Fibroblast of lung (primary cell): ENCODE measurements around the gene TXNDC8. TPM values are rescaled to one million over a fixed set of nuclear protein-coding genes. Genes with fewer than 3 reads are reported as not detected.
A peak's percentile ranks its signal among the peaks of the same experiment; 100 is the strongest.

Experiments
- DNase-seq, 2 donors: peaks; one replicate each; pipeline versions ENCODE4 v3.0.0 to v3.0.0-alpha.2; 2010; ENCODE audit warnings: low read depth in 2 of 2
- H2AFZ ChIP-seq: 2 replicates; pipeline ENCODE4 v1.5.1; 2012; ENCODE audit warnings: low read length, control low read depth, inconsistent platforms
- H3K27ac ChIP-seq: 2 replicates; pipeline ENCODE4 v1.5.1; 2011; ENCODE audit warnings: low read length, control low read depth; ENCODE audit not compliant: insufficient read depth
- H3K27me3 ChIP-seq: 2 replicates; pipeline ENCODE4 v1.5.1; 2011; ENCODE audit warnings: mild to moderate bottlenecking, low read length; ENCODE audit not compliant: control insufficient read depth, insufficient read depth
- H3K36me3 ChIP-seq: 2 replicates; pipeline ENCODE4 v1.5.1; 2011; ENCODE audit warnings: low read length; ENCODE audit not compliant: control insufficient read depth, insufficient read depth
- H3K4me1 ChIP-seq: 2 replicates; pipeline ENCODE4 v1.5.1; 2011; ENCODE audit warnings: low read length; ENCODE audit not compliant: control insufficient read depth, insufficient read depth; ENCODE audit errors: extremely low read depth
- H3K4me2 ChIP-seq: 2 replicates; pipeline ENCODE4 v1.5.1; 2011; ENCODE audit warnings: low read length, control low read depth; ENCODE audit not compliant: insufficient read depth; ENCODE audit errors: extremely low read depth
- H3K4me3 ChIP-seq, 4 experiments: fragments of 200-600 bp in 1 of 4; sonication (generic) in 1 of 4; replicated peaks in 1 of 4; 2 replicates each; pipeline ENCODE4 v1.5.1; 2011 to 2016; ENCODE audit warnings: low read length in 4 of 4, low read depth in 3 of 4, mild to moderate bottlenecking in 3 of 4, control low read depth in 2 of 4, inconsistent platforms in 1 of 4, mixed read lengths in 1 of 4; ENCODE audit not compliant: insufficient read depth in 1 of 4; ENCODE audit errors: control extremely low read depth in 1 of 4
- H3K79me2 ChIP-seq: 2 replicates; pipeline ENCODE4 v1.5.1; 2012; ENCODE audit warnings: mild to moderate bottlenecking, low read length, inconsistent platforms; ENCODE audit not compliant: control insufficient read depth, insufficient read depth
- H3K9ac ChIP-seq: 2 replicates; pipeline ENCODE4 v1.5.1; 2011; ENCODE audit warnings: mild to moderate bottlenecking, low read length, control low read depth; ENCODE audit not compliant: insufficient read depth
- H3K9me3 ChIP-seq: 2 replicates; pipeline ENCODE4 v1.5.1; 2012; ENCODE audit warnings: low read depth, low read length; ENCODE audit not compliant: control insufficient read depth, insufficient read depth
- H4K20me1 ChIP-seq: 2 replicates; pipeline ENCODE4 v1.5.1; 2011; ENCODE audit warnings: low read length; ENCODE audit not compliant: control insufficient read depth, insufficient read depth; ENCODE audit errors: extremely low read depth
- EZH2 ChIP-seq: IDR thresholded peaks from 2 replicates; pipeline ENCODE4 v1.5.1; 2012; ENCODE audit warnings: low read length, control low read depth, mild to moderate bottlenecking; ENCODE audit errors: missing control alignments
- polyA plus RNA-seq, 2 donors: library from polyadenylated mRNA; depleted of rRNA in 1 of 2; stranded (reverse) in 1 of 2; unstranded in 1 of 2; fragments of >200 nt; gene quantifications; 2 replicates each; pipeline ENCODE4 v1.2.1, GENCODE V29; 2011 to 2012; ENCODE audit warnings: missing spikeins in 1 of 2
- total RNA-seq: library from RNA; depleted of rRNA; stranded (reverse); fragments of >200 nt; gene quantifications from 2 replicates; pipeline ENCODE4 v1.2.1, GENCODE V29; 2014
- TF ChIP-seq, protein P1 (sequence below), 2 donors: IDR thresholded peaks in 1 of 2; conservative IDR thresholded peaks in 1 of 2; 1 replicate in 1 of 2; 2 replicates in 1 of 2; pipeline ENCODE4 v1.5.1; 2011 to 2012; ENCODE audit warnings: low read length in 2 of 2, control low read depth in 1 of 2, inconsistent platforms in 1 of 2, low read depth in 1 of 2, mild to moderate bottlenecking in 1 of 2

TXNDC8 gene
- total and polyA plus RNA-seq, 2 donors (not counting 1 experiment from before 2014, with no cell fraction given) = not detected

DNA sequence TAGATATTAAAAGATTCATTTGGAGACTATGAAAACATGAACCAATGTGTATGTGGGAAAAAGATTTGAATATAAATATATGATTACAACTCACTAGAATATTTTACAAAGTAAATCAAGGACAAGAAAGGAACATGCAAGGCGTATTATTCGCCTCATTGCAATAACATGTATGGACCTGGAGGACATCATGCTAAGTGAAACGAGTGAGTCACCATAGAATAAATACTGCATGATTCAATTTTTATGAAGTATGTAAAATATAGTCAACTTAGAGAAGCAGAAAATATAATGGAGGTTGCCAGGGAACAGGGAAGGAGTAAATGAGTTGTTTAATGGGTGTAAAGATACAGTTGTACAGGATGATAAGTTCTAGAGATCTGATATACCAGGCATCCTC, 4.9 kb downstream of the TXNDC8 start:
- DNase-seq = no peak
- Histone ChIP-seq H4K20me1 (no peaks in the 10 kb centered on the region), H3K79me2 (no peaks in the 10 kb centered on the region), H2AFZ (no peak overlapping the region), H3K27me3 (no peaks in the 10 kb centered on the region), H3K9ac (no peak overlapping the region), H3K36me3 (no peaks in the 10 kb centered on the region), H3K9me3 (no peaks in the 10 kb centered on the region), H3K27ac (no peak overlapping the region), H3K4me3 (no peak overlapping the region), H3K4me1 (no peaks in the 10 kb centered on the region), H3K4me2 (no peak overlapping the region)
- TF ChIP-seq EZH2 = no peak
- TF ChIP-seq, protein P1, sequence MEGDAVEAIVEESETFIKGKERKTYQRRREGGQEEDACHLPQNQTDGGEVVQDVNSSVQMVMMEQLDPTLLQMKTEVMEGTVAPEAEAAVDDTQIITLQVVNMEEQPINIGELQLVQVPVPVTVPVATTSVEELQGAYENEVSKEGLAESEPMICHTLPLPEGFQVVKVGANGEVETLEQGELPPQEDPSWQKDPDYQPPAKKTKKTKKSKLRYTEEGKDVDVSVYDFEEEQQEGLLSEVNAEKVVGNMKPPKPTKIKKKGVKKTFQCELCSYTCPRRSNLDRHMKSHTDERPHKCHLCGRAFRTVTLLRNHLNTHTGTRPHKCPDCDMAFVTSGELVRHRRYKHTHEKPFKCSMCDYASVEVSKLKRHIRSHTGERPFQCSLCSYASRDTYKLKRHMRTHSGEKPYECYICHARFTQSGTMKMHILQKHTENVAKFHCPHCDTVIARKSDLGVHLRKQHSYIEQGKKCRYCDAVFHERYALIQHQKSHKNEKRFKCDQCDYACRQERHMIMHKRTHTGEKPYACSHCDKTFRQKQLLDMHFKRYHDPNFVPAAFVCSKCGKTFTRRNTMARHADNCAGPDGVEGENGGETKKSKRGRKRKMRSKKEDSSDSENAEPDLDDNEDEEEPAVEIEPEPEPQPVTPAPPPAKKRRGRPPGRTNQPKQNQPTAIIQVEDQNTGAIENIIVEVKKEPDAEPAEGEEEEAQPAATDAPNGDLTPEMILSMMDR (conservative IDR thresholded peaks at IDR 0.05 in 1 of 2, IDR thresholded peaks at IDR 0.05 in 1 of 2; ENCODE audit: low read depth in 1 of 2, low read length in 2 of 2) = no peak

DNA sequence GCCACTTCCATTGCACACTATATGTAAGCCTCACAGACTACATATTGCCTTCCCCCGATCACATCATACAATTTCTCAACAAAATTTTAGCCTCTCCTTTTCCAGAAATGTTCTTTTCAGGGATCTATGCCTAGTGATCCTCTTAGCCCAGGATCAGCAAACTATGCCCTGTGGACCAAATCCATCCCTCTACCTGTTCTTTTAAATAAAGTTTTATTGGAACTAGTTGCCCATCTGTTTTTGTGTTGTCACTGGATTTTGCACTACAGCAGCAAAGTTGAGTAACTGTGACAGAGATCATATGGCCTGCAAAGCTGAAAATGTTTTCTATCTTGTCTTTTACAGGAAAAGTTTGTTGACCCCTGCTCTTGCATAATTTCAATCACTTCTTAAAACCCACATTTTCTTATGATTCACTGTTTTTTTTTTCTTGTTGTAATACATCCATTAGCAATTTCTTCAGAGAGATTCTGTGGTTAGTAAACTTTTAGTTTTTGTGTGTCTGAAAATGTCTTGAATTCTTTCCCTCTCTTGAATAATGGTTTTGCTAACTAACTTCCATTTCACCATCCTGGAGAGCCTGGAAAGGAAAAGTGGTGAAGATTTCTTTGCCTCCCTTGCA, 7.1 kb downstream of the TXNDC8 start:
- Histone ChIP-seq H3K36me3 (no peaks in the 10 kb centered on the region), H3K9ac (no peak overlapping the region), H3K9me3 (no peaks in the 10 kb centered on the region), H3K4me1 (no peaks in the 10 kb centered on the region), H2AFZ (no peak overlapping the region), H3K27me3 (no peaks in the 10 kb centered on the region), H3K4me2 (no peak overlapping the region), H3K79me2 (no peaks in the 10 kb centered on the region), H3K4me3 (no peak overlapping the region), H3K27ac (no peak overlapping the region), H4K20me1 (no peaks in the 10 kb centered on the region)
- peak; percentile 40 to 55 for DNase-seq
- TF ChIP-seq, protein P1 (conservative IDR thresholded peaks at IDR 0.05 in 1 of 2, IDR thresholded peaks at IDR 0.05 in 1 of 2; ENCODE audit: low read depth in 1 of 2, low read length in 2 of 2) = no peak
- TF ChIP-seq EZH2 = no peak

DNA sequence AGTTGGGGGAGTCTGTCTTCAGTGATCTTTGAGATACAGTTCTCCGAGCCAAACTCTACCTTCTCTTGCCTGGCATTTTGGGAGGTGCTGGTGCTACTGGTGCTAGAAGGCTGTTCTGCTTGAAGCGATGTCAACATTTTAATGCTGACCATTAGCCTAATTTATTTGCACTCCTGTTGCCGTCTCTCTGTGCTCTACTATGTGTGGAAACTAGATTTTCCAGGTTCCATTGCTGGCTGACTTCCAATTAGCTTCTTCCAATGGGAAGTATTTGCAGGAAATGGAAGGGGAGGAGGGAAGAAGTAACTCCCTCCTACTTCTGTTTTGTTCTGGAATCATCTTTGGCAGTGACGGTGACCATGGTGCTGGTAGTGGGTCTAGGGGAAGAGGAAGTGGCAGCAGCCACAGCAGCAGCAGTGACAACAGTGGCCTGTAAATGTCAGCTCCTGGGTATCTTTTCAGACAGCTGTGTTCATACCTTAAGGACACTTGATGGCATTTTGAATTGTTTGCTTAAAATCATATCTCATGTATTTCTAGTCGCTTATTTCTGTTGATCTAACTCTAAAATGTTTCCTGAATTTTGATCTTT, 7.9 kb downstream of the TXNDC8 start:
- no peaks in the 10 kb centered on the region for H3K36me3 ChIP-seq
- DNase-seq = no peak
- no peak overlapping the region for H3K9ac ChIP-seq
- H3K4me2 ChIP-seq = no peak overlapping the region
- no peaks in the 10 kb centered on the region for H4K20me1 ChIP-seq
- TF ChIP-seq, protein P1 (conservative IDR thresholded peaks at IDR 0.05 in 1 of 2, IDR thresholded peaks at IDR 0.05 in 1 of 2; ENCODE audit: low read depth in 1 of 2, low read length in 2 of 2) = no peak
- TF ChIP-seq EZH2 = no peak
- no peak overlapping the region for H2AFZ ChIP-seq
- no peaks in the 10 kb centered on the region for H3K27me3 ChIP-seq
- no peaks in the 10 kb centered on the region for H3K9me3 ChIP-seq
- H3K79me2 ChIP-seq = no peaks in the 10 kb centered on the region
- no peak overlapping the region for H3K4me3 ChIP-seq
- no peaks in the 10 kb centered on the region for H3K4me1 ChIP-seq
- H3K27ac ChIP-seq = no peak overlapping the region
